ENCODE results near the gene RPLP2.

- TF ChIP-seq POLR2A (IDR thresholded peaks at IDR 0.05; ENCODE audit: low read depth, low read length) (peak; percentile 86), PAX5 (IDR thresholded peaks at IDR 0.05; ENCODE audit: insufficient read depth, low read length, severe bottlenecking) (no peak)
Observed at GRCh38 chr11:813456-814096, 3.8 kb downstream of the RPLP2 start.

Data from GM12891 (cell line).